GM19395 (cell line): ENCODE measurements around the gene ATXN10.
"Not testable (repeated sequence)": the region's sequence is repeated elsewhere in the genome, so short reads cannot be mapped to it uniquely, and the experiment has no call there.

Experiments
- ATAC-seq: cut with Tn5 transposase; IDR thresholded peaks from one replicate; pipeline ENCODE4 v1.9.1; 2021; ENCODE audit warnings: mild to moderate bottlenecking, moderate library complexity; ENCODE audit not compliant: unreplicated experiment

Gene ATXN10

DNA sequence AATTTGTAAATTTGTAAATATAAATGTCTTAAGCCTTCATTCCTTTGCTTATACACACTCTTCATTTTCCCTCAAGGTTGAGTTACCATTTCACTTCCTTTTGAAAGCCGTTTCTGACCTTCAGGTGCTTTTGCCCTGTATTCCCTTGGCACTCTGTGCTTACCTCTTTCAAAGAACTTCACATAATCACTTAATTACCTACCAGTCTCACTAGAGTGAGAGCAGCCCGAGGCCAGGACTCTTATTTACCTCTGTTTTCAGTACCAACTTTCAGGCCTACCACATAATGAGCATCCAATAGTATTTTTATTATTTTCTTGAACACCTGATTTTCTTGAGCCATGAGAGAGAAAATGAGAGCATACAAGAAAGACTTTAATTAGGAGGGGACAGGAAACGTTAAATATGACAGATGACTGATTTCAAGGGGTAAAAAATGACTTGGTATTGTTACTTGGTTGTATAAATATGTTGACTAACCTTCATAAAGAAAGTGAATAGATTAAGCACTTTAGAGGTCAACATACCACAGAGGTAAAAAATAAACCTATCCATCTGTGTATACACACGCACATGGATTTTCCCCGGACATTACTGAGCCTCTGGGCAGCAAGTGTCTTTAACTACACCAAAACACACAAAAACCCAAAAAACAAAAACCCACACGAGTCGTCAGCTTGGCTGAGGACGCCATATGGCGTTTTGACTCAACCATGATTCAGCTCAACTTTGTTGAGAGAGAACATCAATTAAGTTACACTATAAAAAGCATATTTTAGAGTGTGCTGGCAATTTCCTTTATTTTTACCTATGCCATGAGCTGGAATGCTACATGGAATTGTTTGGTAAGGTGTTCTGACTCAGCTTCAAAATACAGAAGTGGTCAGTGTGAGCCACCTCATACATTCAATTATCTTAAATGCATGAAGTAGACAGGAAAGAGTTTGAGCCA lies 7.6 kb downstream of the ATXN10 start:
- no peak for ATAC-seq

DNA sequence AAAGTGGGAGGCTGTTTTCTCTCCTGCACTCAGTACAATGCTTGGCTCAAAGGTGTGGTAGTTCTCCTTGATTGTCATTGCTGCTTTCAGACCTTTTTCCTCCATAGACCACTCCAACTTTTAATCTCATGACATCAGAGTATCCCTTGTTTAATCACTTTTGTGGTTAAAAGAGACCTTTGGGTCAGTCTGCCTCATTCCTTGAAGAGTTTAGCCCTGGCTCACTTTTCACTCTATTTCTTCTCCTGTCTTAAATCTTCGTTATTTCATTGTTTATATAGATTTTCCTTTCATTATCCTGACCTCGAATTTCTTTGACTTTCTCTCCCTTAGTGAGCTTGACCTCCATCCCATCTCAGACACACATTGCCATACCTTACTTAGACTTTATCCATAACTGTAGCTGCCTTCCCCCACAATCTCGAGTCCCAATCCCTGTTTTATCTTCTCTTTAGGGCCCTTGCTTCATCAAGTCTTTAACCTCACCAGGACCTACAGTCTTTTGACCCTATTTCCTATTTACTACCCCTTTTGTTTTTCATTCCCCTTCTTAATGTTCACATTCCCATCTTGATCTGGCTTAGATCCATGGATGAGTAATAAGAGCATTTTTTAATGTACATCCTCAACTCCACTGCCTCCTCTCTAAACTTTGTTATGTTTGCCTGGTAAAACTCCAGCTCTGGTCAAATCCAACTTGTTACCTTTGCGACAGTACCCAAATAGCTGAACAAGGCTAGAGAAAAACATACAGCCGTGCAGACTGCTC lies 9.5 kb downstream of the ATXN10 start:
- ATAC-seq = no peak

DNA sequence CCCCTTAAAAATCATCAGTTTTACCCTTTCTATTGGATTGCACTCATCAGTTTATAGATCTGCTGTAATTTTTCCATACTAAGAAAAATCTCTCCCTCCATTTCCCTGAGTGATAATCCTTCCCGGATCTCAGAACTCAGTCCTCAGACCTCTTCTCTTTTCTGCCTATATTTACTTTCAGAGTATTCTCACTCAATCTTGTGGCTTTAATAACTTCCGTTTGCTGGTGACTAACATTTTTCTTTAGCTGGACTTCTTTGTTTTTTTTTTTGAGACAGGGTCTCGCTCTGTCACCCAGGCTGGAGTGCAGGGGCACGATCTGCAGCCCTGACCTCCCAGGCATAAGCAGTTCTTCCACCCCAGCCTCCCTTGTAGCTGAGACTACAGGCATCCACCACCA lies 10.4 kb downstream of the ATXN10 start:
- ATAC-seq = no peak

DNA sequence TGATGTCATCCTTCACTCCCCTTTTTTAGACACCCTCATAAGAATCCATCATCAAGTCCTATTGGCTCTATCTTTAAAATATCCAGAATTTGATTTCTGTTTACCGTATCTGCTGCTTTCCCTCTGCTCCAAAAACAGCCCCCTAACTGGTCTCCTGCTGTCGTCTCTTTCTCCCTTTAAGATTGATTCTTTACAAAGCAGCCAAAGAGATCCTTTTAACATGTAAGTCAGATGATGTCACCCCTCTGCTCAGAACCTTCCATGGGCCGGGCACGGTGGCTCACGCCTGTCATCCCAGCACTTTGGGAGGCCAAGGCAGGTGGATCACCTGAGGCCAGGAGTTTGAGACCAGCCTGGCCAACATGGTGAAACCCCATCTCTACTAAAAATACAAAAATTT lies 11.1 kb downstream of the ATXN10 start:
- ATAC-seq = not testable (repeated sequence)

DNA sequence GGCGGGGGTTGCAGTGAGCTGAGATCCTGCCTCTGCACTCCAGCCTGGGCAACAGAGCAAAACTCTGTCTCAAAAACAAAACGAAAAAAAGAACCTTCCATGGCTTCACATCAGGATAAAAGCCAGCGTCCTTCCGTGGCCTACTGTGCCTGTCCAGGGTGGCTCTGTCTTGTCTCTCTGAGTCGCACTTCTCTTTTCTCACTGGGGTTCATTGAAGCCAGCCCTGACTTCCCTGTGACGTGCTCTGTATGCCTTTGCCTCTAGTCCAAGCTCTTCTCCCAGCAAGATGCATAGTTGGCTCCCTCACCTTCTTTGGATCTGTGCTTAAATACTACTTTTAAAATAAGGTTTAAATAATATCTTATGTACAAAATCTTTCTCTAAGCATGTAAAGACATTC lies 11.6 kb downstream of the ATXN10 start:
- no peak for ATAC-seq

DNA sequence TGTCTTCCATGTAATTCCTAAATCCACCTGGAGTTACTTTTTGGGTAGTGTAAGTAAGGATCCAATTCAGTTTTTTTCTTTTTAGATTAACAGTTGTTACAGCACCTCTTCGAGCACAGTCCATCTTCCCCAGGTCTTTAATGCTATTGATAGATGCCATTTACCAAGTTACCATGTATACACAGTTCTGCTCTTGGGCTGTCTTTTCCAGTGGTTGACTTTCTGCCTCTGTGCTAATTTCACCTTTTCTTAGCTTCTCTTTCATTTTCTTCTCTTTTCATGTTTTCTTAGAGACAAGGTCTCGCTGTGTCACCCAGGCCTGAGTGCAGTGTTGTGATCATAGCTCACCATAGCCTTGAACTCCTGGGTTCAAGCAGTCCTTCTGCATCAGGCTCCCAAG lies 12.0 kb downstream of the ATXN10 start:
- no peak for ATAC-seq

DNA sequence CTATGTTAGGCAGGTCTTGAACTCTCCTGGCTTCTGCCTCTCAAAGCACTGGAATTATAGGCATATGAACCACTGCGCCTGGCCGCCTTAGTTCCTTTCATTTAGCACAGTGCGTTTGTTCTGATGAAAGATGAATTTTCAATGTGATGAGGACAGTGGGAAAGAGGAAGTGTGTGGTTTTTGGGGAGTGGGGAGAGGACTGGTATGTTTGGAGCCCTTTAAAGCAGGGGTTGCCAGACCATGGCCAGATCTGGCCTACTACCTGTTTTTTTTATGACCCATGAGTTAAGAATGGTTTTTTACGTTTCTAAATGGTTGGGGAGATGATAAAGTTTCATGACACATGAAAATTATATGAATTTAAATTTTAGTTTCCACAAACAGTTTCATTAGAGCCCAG lies 12.5 kb downstream of the ATXN10 start:
- ATAC-seq = no peak

DNA sequence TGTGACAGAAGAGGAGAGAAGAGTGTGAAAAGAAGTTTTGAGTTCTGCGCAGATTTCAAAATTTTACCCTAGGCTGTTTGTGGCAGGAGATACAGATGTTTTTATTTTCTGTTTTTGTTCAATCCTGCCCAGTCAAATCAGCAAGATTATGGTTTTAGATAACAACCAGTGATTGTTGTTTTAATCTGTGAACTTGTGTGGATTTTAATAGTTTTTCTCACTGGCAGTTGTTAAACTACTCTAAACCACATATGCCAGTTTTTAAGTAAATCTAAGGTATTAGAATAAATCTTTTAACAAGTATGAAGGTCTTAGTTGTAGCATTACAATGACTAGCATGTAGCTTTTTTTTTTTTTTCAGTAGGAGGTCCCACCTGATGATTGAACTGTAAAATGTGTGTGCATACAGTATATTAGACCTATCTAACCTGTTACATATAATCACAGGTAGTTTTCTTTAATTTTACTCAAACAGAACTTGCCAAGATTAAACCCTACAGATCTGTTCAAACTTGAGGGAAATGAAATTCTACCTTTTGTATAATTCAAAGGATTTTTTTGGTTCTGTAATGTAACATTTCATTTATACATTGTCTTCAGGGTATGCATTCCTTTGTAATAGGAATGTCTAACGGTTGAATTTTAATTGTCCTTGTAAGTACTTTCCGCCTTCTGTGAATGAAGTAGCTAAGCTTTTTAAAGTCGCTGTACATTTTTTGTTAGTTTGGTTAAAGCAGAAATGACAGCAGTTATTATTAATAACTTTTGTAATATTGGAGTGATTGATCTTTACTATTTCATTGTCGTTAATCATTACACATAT lies 13.3 kb downstream of the ATXN10 start:
- no peak for ATAC-seq

GRCh38 chr22:45686004-45686403 lies 14.4 kb downstream of the ATXN10 start:
- no peak for ATAC-seq

DNA sequence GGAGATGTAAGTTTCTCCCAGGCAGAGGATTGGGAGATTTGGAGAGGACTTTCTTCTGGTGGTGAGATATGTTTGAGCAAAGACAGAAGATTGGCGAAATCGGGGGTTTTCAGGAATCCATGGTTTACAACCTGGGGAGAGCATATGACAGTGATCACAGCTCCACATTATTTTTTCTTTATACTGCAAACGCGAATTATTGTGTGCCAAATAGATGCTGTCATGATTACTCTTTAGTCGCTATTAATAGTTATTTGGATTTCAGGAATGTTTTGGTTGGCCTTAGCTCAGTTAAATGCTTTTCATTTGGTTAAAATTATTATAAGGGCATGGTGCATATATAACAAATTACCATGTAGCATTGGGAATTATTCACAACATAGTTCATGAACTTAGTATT lies 15.2 kb downstream of the ATXN10 start:
- ATAC-seq = no peak

DNA sequence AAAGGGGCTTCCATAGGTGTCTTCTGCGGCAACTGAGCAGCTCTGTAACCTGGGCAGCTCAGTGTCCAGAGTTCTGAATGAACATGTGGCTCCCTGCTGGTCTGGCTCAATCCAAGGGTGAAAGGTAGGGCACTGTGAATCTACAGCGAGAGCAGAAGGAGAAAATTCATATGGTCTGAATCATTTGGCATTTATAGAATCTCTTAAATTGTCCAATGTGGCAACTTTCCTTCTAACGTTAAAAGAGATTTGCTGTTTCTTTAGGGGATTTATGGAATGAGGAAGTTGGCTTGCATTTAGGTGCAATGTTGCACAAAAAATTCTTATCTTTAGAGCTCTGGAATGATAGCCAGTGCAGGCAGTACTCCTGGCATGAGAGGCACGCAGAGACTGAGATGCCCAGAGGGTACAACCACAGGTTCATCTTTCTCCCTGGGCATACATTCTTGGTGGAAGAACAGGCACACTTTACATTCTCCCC lies 17.0 kb downstream of the ATXN10 start:
- no peak for ATAC-seq

GRCh38 chr22:45689211-45689610 lies 17.6 kb downstream of the ATXN10 start:
- no peak for ATAC-seq

DNA sequence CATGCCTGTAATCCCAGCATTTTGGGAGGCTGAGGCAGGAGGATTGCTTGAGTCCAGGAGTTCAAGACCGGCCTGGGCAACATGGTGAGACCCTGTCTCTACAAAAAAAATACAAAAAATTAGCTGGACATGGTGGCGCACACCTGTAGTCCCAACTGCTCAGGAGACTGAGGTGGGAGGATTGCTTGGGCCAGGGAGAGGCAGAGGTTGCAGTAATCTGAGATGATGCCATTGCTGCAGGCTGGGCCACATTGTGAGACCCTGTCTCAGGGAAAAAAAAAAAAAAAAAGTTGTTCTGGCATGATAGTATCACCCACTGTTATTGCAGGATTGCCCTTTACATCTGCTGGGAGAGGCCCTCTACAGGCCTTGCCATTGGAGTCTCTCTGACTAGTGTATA lies 18.4 kb downstream of the ATXN10 start:
- no peak for ATAC-seq

GRCh38 chr22:45692549-45692948 lies 20.9 kb downstream of the ATXN10 start:
- no peak for ATAC-seq

- ATAC-seq = no peak
Measured at GRCh38 chr22:45693835-45694234, 22.2 kb downstream of the ATXN10 start.

DNA sequence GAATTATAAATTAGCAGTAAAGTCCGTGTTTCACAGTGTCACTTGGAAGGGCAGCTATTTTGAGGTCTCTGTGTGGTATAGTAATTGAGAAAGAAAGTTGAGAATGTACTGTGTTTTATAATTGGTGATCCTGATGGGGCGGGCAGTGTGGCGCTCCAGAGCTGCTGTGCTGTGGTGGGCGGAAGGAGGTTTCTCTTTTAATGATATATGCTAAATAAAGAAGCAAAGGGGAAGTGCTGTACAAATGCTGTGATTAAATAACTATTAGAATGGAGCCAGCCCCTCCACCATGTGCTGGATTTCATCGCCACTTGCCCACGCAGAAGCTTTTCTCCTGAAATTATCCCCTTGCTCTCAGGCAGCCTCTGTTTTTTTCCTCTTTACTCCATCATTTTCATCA lies 24.6 kb downstream of the ATXN10 start:
- no peak for ATAC-seq

GRCh38 chr22:45698094-45698493 lies 26.5 kb downstream of the ATXN10 start:
- no peak for ATAC-seq

DNA sequence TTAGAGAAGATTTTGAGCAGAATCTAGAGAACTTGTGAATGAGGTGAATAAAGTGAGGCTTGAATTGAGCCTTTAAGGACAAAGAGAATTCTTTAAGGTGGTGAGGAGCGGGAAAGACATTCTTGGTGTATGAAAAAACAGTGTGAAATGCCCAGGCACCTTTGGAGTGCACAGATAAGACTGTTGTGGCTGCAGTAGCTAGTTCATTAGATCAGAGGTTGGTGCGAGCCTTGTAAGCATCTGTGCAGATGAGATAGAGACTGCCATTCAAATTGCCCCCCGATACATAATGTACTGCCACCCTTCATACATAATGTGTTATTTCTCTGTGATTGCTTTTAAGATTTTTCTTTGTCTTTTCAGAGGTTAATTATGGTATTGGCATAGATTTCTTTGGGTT lies 31.3 kb downstream of the ATXN10 start:
- no peak for ATAC-seq

GRCh38 chr22:45703758-45704157 lies 32.1 kb downstream of the ATXN10 start:
- no peak for ATAC-seq

- ATAC-seq = no peak
Measured at GRCh38 chr22:45704648-45705047, 33.0 kb downstream of the ATXN10 start.

- no peak for ATAC-seq
Measured at GRCh38 chr22:45707605-45708004, 36.0 kb downstream of the ATXN10 start.
